ENCODE results near the gene SGPP2. TPM values are rescaled to one million over a fixed set of nuclear protein-coding genes. Genes with fewer than 3 reads are reported as not detected.

The SGPP2 gene
- total and polyA plus RNA-seq, 2 of the 4 experiments (the other 2 are of a cell fraction) = not detected

GRCh38 chr2:222514901-222515300 lies 90.6 kb downstream of the SGPP2 start:
- Histone ChIP-seq H4K8ac (ENCODE audit: low read depth in 2 of 2, low read length in 2 of 2) (no peak overlapping the region), H3K23ac (ENCODE audit: low read depth, low read length) (no peak overlapping the region), H3K56ac (ENCODE audit: extremely low read depth, insufficient read depth, low read length) (no peak overlapping the region), H2AK9ac (replicated peaks; ENCODE audit: low read depth, low read length, poor library complexity) (no peak overlapping the region), H3K79me1 (ENCODE audit: low read depth in 1 of 2, low read length in 2 of 2) (no peaks in the 10 kb centered on the region), H3K9me1 (ENCODE audit: insufficient read depth, low read length) (no peaks in the 10 kb centered on the region), H2AK5ac (ENCODE audit: low read depth, low read length) (no peak overlapping the region), H2BK5ac (ENCODE audit: low read depth, low read length, poor library complexity, severe bottlenecking) (no peak overlapping the region), H3K36me3 (ENCODE audit: control insufficient read depth, insufficient read depth, low read length) (no peaks in the 10 kb centered on the region), H4K91ac (ENCODE audit: insufficient read depth, low read depth, low read length) (no peak overlapping the region), H3K9me3 (ENCODE audit: control insufficient read depth, insufficient read depth, low read length) (no peaks in the 10 kb centered on the region), H2BK20ac (ENCODE audit: low read depth, low read length) (no peak overlapping the region), H4K5ac (ENCODE audit: low read depth, low read length) (no peak overlapping the region), H3K27ac (ENCODE audit: insufficient read depth, low read length) (no peak overlapping the region), H3K27me3 (ENCODE audit: control insufficient read depth, insufficient read depth, low read length) (no peaks in the 10 kb centered on the region), H3K14ac (replicated peaks; ENCODE audit: low read depth, low read length) (no peak overlapping the region), H2AFZ (replicated peaks; ENCODE audit: low read length, poor library complexity) (no peak overlapping the region), H2BK120ac (ENCODE audit: low read depth, low read length) (no peak overlapping the region), H3K4me2 (ENCODE audit: low read depth, low read length) (no peak overlapping the region), H4K20me1 (ENCODE audit: insufficient read depth, low read length) (no peaks in the 10 kb centered on the region), H3K18ac (ENCODE audit: low read depth, low read length) (no peak overlapping the region), H2BK15ac (ENCODE audit: low read depth, low read length) (no peak overlapping the region), H3K4me3 (ENCODE audit: insufficient read depth, low read depth, low read length) (no peak overlapping the region), H3K9ac (ENCODE audit: low read depth, low read length) (no peak overlapping the region), H3K4ac (ENCODE audit: low read depth, low read length) (no peak overlapping the region), H3K4me1 (ENCODE audit: control insufficient read depth, insufficient read depth, low read length) (no peaks in the 10 kb centered on the region)
- ATAC-seq (ENCODE audit: low read depth) (no peak), DNase-seq (no peak)
- in situ Hi-C loops (cut with MboI; ENCODE audit: low sequenced_read_pairs) = no loop called here
- BruUV-seq (replicated peaks) = no TSS peak
- dilution Hi-C loops (cut with HindIII; ENCODE audit: low sequenced_read_pairs, unreplicated experiment) = no loop called here
- ChIA-PET CTCF (no interaction called here), POLR2A (ENCODE audit: unreplicated experiment) (no interaction called here)
- TF ChIP-seq USF2 (IDR thresholded peaks at IDR 0.05; ENCODE audit: low read depth, low read length) = no peak
- intact Hi-C loops (cut with micrococcal nuclease) = no loop called here

Measured in IMR-90 (cell line).